HEK293 (cell line): ENCODE measurements around the gene ZNF467.
A peak's percentile ranks its signal among the peaks of the same experiment; 100 is the strongest.

Experiments used
- CTCF ChIA-PET: fragments of 350-600 bp; formaldehyde crosslinking; extraction: SDS; loops from one replicate; lab custom pipeline; 2021; ENCODE audit warnings: antibody characterized with exemption; lab: Yijun Ruan, JAX
- POLR2A ChIA-PET: fragments of 300-600 bp; formaldehyde crosslinking; extraction: SDS; loops from one replicate; lab custom pipeline; 2020; ENCODE audit warnings: antibody characterized with exemption, inconsistent platforms; lab: Yijun Ruan, JAX
- H3K27ac ChIP-seq: fragments of 200-500 bp; sonication (Bioruptor generic); 2 replicates; pipeline ENCODE4 v1.5.1; 2014; ENCODE audit warnings: low read depth, low read length, control low read depth, inconsistent platforms; ENCODE audit errors: extremely low read depth
- H3K36me3 ChIP-seq, 2 experiments: fragments of 200-500 bp in 1 of 2; sonication (Bioruptor generic) in 1 of 2; 1 replicate in 1 of 2; 2 replicates in 1 of 2; pipeline ENCODE4 v1.5.1; 2014 to 2017; ENCODE audit warnings: inconsistent platforms in 2 of 2, low read length in 2 of 2; ENCODE audit not compliant: control insufficient read depth in 2 of 2, insufficient read depth in 1 of 2
- H3K4me1 ChIP-seq: fragments of 200-500 bp; sonication (Bioruptor generic); 2 replicates; pipeline ENCODE4 v1.5.1; 2014; ENCODE audit warnings: mild to moderate bottlenecking, low read length, inconsistent platforms; ENCODE audit not compliant: control insufficient read depth, insufficient read depth
- H3K4me3 ChIP-seq: 2 replicates; pipeline ENCODE4 v1.5.1; 2011; ENCODE audit warnings: low read depth, mild to moderate bottlenecking, control low read depth, low read length, moderate library complexity
- H3K9me3 ChIP-seq: fragments of 200-500 bp; sonication (Bioruptor generic); 2 replicates; pipeline ENCODE4 v1.5.1; 2014; ENCODE audit warnings: low read depth, low read length, inconsistent platforms; ENCODE audit not compliant: control insufficient read depth, insufficient read depth
- EGR2 ChIP-seq: fragments of 450-650 bp; formaldehyde crosslinking; IDR thresholded peaks from 2 replicates; pipeline ENCODE4 v1.5.1; 2016; ENCODE audit warnings: low read depth, missing biosample characterization, missing genetic modification characterization
- IKZF3 ChIP-seq: fragments of 450-650 bp; IDR thresholded peaks from 2 replicates; pipeline ENCODE4 v1.5.0; 2018; ENCODE audit warnings: missing biosample characterization, mild to moderate bottlenecking, missing genetic modification characterization, moderate library complexity
- SETDB1 ChIP-seq: IDR thresholded peaks from one replicate; pipeline ENCODE4 v1.6.1; 2017; ENCODE audit warnings: mild to moderate bottlenecking, low read length, moderate library complexity, mixed read lengths; ENCODE audit not compliant: insufficient read length
- WT1 ChIP-seq: fragments of 450-650 bp; formaldehyde crosslinking; IDR thresholded peaks from 2 replicates; pipeline ENCODE4 v1.5.1; 2016; ENCODE audit warnings: missing biosample characterization, missing genetic modification characterization
- YY1 ChIP-seq: fragments of 450-650 bp; formaldehyde crosslinking; IDR thresholded peaks from 2 replicates; pipeline ENCODE4 v1.5.1; 2018; ENCODE audit warnings: missing biosample characterization, missing genetic modification characterization
- ZFHX2 ChIP-seq: fragments of 450-650 bp; formaldehyde crosslinking; conservative IDR thresholded peaks from 2 replicates; pipeline ENCODE4 v1.5.1; 2016; ENCODE audit warnings: missing biosample characterization, missing genetic modification characterization
- ZNF10 ChIP-seq: fragments of 450-650 bp; formaldehyde crosslinking; IDR thresholded peaks from 2 replicates; pipeline ENCODE4 v1.5.1; 2017; ENCODE audit warnings: missing biosample characterization, missing genetic modification characterization
- ZNF121 ChIP-seq: fragments of 450-650 bp; formaldehyde crosslinking; IDR thresholded peaks from 2 replicates; pipeline ENCODE4 v1.5.1; 2016; ENCODE audit warnings: missing biosample characterization, missing genetic modification characterization
- ZNF221 ChIP-seq: fragments of 450-650 bp; formaldehyde crosslinking; IDR thresholded peaks from 2 replicates; pipeline ENCODE4 v1.5.1; 2017; ENCODE audit warnings: missing biosample characterization, missing genetic modification characterization, borderline replicate concordance
- ZNF266 ChIP-seq: fragments of 450-650 bp; formaldehyde crosslinking; IDR thresholded peaks from 2 replicates; pipeline ENCODE4 v1.5.1; 2016; ENCODE audit warnings: missing biosample characterization, missing genetic modification characterization, low read depth
- ZNF510 ChIP-seq: fragments of 450-650 bp; formaldehyde crosslinking; IDR thresholded peaks from 2 replicates; pipeline ENCODE4 v1.5.1; 2018; ENCODE audit warnings: mild to moderate bottlenecking, missing genetic modification characterization, missing biosample characterization; ENCODE audit not compliant: insufficient replicate concordance
- ZNF626 ChIP-seq: fragments of 450-650 bp; sonication (Bioruptor Pico); formaldehyde crosslinking; IDR thresholded peaks from 2 replicates; pipeline ENCODE4 v1.5.1; 2018; ENCODE audit warnings: missing biosample characterization, missing genetic modification characterization, inconsistent platforms
- ZNF776 ChIP-seq: fragments of 450-650 bp; formaldehyde crosslinking; IDR thresholded peaks from 2 replicates; pipeline ENCODE4 v1.5.0; 2017; ENCODE audit warnings: missing biosample characterization, missing genetic modification characterization, borderline replicate concordance
- TF ChIP-seq, protein P1 (sequence below): fragments of 450-650 bp; formaldehyde crosslinking; IDR thresholded peaks from 2 replicates; pipeline ENCODE4; 2016; ENCODE audit warnings: missing biosample characterization, missing genetic modification characterization
- TF ChIP-seq, protein P2 (sequence below): fragments of 450-650 bp; formaldehyde crosslinking; IDR thresholded peaks from 2 replicates; pipeline ENCODE4 v1.5.1; 2016; ENCODE audit warnings: missing biosample characterization, missing genetic modification characterization
- TF ChIP-seq, protein P3 (sequence below): fragments of 450-650 bp; formaldehyde crosslinking; IDR thresholded peaks from 2 replicates; pipeline ENCODE4 v1.5.1; 2016; ENCODE audit warnings: missing biosample characterization, missing genetic modification characterization
- TF ChIP-seq, protein P4 (sequence below): fragments of 450-650 bp; formaldehyde crosslinking; IDR thresholded peaks from 2 replicates; pipeline ENCODE4 v1.5.1; 2016; ENCODE audit warnings: missing biosample characterization, missing genetic modification characterization

ZNF467 gene

DNA sequence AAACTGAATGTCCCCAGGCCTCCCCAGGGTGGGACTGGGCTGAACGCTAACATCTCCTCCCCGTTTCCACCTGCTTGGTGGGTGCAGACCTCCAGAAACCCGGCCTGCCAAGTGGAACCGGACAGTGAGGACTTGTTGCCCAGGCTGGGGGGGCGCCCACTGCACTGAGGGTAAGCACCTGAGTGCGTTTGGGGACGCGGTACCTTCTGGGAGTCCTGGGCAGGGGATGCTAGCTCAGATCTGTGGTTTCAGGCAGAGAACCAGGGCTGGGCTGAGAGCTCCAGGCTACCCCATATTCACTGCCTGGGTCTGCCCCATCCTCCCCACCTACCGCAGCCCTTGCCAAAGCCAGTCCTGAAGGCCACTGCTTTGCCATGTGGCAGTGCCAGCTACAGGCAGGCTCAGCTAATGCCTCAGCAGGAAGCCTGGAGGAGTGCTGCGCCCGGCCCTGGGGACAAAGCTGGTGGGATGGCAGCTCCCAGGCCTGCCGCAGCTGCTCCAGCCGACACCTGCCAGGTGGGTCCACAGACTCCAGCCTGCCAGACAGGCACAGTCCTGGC is 3.5 kb upstream of the ZNF467 start:
- POLR2A ChIA-PET: no interaction called here
- no peak overlapping the region for H3K4me3 ChIP-seq
- TF ChIP-seq ZNF10 (tag by site-specific recombination): no peak
- no peak for TF ChIP-seq YY1 (tag by site-specific recombination)
- no peak for TF ChIP-seq ZNF121 (tag by site-specific recombination)
- TF ChIP-seq SETDB1: no peak
- TF ChIP-seq ZNF266: no peak
- TF ChIP-seq ZNF626 (tag by site-specific recombination): no peak
- TF ChIP-seq IKZF3: no peak
- no peak for TF ChIP-seq ZNF776 (tag by site-specific recombination)
- TF ChIP-seq, protein P1, sequence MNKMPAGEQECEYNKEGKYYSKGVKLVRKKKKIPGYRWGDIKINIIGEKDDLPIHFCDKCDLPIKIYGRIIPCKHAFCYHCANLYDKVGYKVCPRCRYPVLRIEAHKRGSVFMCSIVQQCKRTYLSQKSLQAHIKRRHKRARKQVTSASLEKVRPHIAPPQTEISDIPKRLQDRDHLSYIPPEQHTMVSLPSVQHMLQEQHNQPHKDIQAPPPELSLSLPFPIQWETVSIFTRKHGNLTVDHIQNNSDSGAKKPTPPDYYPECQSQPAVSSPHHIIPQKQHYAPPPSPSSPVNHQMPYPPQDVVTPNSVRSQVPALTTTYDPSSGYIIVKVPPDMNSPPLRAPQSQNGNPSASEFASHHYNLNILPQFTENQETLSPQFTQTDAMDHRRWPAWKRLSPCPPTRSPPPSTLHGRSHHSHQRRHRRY (tag by site-specific recombination): no peak
- no peaks in the 10 kb centered on the region for H3K4me1 ChIP-seq
- no peaks in the 10 kb centered on the region for H3K36me3 ChIP-seq
- no peaks in the 10 kb centered on the region for H3K9me3 ChIP-seq
- H3K27ac ChIP-seq: no peak overlapping the region
- CTCF ChIA-PET: no interaction called here

DNA sequence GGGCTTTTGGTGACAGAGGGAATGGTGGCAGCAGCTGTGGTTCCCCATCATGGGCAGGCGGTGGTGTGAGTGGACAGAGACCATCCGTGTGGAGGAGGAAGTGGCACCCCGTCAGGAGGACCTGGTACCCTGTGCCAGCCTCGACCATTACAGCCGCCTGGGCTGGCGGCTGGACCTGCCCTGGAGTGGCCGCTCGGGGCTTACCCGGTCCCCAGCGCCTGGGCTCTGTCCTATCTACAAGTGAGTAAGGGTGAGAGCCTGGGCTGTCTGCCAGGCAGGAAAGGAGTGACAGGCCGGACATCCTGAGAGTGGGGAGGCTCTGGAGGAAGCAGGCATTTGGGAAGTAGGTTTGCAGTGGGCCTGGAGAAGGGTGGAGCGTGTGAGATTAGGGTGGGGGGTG is 2.9 kb upstream of the ZNF467 start:
- H3K27ac ChIP-seq: no peak overlapping the region
- TF ChIP-seq, protein P2, sequence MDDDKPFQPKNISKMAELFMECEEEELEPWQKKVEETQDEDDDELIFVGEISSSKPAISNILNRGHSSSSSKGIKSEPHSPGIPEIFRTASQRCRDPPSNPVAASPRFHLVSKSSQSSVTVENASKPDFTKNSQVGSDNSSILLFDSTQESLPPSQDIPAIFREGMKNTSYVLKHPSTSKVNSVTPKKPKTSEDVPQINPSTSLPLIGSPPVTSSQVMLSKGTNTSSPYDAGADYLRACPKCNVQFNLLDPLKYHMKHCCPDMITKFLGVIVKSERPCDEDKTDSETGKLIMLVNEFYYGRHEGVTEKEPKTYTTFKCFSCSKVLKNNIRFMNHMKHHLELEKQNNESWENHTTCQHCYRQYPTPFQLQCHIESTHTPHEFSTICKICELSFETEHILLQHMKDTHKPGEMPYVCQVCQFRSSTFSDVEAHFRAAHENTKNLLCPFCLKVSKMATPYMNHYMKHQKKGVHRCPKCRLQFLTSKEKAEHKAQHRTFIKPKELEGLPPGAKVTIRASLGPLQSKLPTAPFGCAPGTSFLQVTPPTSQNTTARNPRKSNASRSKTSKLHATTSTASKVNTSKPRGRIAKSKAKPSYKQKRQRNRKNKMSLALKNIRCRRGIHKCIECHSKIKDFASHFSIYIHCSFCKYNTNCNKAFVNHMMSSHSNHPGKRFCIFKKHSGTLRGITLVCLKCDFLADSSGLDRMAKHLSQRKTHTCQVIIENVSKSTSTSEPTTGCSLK: no peak
- TF ChIP-seq WT1 (tag by site-specific recombination) (no peak), EGR2 (tag by site-specific recombination) (peak; percentile 8; the same call in 1 of the 2 replicates)
- TF ChIP-seq, protein P3, sequence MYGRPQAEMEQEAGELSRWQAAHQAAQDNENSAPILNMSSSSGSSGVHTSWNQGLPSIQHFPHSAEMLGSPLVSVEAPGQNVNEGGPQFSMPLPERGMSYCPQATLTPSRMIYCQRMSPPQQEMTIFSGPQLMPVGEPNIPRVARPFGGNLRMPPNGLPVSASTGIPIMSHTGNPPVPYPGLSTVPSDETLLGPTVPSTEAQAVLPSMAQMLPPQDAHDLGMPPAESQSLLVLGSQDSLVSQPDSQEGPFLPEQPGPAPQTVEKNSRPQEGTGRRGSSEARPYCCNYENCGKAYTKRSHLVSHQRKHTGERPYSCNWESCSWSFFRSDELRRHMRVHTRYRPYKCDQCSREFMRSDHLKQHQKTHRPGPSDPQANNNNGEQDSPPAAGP (tag by site-specific recombination): peak; percentile 61; the same call in 1 of the 2 replicates
- TF ChIP-seq, all 188 proteins: peak for 2
- CTCF ChIA-PET: interaction anchor here (0.7 kb wide), 1 partner anchor 1012 kb away, joined by 3 read pairs; no protein-coding TSS in a partner anchor
- H3K36me3 ChIP-seq: no peaks in the 10 kb centered on the region
- H3K4me3 ChIP-seq: no peak overlapping the region
- H3K9me3 ChIP-seq: no peaks in the 10 kb centered on the region
- no peaks in the 10 kb centered on the region for H3K4me1 ChIP-seq
- POLR2A ChIA-PET: no interaction called here

DNA sequence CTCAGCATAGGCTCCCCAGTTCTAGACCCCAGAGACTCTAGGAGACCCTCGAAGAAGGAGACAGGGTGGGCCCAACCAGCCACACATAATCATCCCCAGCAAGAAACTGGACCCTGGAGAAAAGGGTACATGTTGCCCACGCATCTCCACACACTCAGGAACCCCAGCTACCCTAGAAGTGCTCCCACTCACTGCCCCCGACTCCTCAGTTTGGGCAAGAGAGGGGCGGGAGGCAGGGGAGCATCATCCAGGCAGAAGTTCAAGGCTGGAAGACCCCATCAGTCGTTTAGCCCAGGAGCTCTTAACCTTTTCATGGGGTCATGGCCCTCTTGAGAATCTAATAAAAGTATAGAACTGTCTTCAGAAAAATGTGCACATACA is 1.8 kb upstream of the ZNF467 start:
- CTCF ChIA-PET: interaction anchor here (1.1 kb wide), 1 partner anchor 25 kb away, joined by 5 read pairs; no protein-coding TSS in a partner anchor

More for the DNA sequence above, 1.8 kb upstream of the ZNF467 start:
- no peaks in the 10 kb centered on the region for H3K4me1 ChIP-seq
- TF ChIP-seq ZNF221 (tag by site-specific recombination): no peak
- TF ChIP-seq, protein P4, sequence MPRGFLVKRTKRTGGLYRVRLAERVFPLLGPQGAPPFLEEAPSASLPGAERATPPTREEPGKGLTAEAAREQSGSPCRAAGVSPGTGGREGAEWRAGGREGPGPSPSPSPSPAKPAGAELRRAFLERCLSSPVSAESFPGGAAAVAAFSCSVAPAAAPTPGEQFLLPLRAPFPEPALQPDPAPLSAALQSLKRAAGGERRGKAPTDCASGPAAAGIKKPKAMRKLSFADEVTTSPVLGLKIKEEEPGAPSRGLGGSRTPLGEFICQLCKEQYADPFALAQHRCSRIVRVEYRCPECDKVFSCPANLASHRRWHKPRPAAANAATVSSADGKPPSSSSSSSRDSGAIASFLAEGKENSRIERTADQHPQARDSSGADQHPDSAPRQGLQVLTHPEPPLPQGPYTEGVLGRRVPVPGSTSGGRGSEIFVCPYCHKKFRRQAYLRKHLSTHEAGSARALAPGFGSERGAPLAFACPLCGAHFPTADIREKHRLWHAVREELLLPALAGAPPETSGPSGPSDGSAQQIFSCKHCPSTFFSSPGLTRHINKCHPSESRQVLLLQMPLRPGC (tag by site-specific recombination): no peak
- peak; percentile 17; the same call in 1 of the 2 replicates for TF ChIP-seq EGR2 (tag by site-specific recombination)
- TF ChIP-seq ZFHX2 (tag by site-specific recombination): peak; percentile 48
- no peak for TF ChIP-seq ZNF510
- TF ChIP-seq, all 188 proteins: peak for 2
- POLR2A ChIA-PET: interaction anchor here (0.6 kb wide), 1 partner anchor 65 kb away, joined by 4 read pairs; no protein-coding TSS in a partner anchor
- Histone ChIP-seq H3K36me3 (peaks cover 0 to 6% of the 10 kb centered on the region in 2 experiments; a peak in 1 of 3 replicates), H3K27ac (no peak overlapping the region), H3K4me3 (no peak overlapping the region), H3K9me3 (no peaks in the 10 kb centered on the region)
